22Rv1 (cell line): Measurements from ENCODE around the gene ZBTB1.
"Not testable (repeated sequence)": the region's sequence is repeated elsewhere in the genome, so short reads cannot be mapped to it uniquely, and the experiment has no call there.

Experiments used
- H3K27ac ChIP-seq: fragments of 450-650 bp; 2 replicates; pipeline ENCODE4 v1.5.1; 2017
- ZFX ChIP-seq: fragments of 450-650 bp; IDR thresholded peaks from 2 replicates; pipeline ENCODE4 v1.6.1; 2017; ENCODE audit warnings: antibody characterized with exemption, borderline replicate concordance
- TF ChIP-seq, protein P1 (sequence below): fragments of 450-650 bp; IDR thresholded peaks from 2 replicates; pipeline ENCODE4 v1.5.1; 2017; ENCODE audit warnings: mild to moderate bottlenecking

Gene ZBTB1

DNA sequence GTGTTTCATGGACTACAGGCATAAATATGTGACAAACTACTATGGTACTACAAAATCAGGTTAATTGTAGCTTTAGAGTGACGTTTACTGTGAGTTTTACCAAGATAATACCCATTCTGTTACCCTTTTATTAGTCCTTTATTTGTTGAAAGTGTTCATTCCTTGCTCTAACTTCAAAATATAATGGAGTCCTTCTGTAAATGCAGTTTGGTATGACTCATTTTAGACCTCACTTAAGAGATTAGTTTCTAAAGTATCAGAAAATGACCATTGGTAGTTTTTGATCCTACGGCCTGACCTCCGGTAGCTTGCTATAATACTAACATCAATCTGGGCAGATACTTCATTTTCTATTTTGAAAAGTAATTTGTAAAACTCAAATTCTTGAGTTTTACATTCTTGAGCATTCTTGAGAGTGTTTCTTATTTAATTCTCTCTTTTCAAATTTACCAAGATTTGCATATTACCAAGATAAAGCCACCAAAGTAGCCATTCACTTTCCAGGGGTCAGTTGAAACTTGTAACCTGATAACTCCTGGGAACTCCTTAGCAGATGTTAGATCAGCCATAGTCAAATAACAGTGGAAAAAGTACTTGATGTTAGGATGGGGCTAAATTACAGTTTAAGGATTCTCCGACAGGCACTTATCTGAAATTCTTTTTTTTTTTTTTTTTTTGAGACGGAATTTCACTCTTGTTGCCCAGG lies 40.2 kb downstream of the ZBTB1 start:
- no peak overlapping the region for H3K27ac ChIP-seq
- TF ChIP-seq, protein P1, sequence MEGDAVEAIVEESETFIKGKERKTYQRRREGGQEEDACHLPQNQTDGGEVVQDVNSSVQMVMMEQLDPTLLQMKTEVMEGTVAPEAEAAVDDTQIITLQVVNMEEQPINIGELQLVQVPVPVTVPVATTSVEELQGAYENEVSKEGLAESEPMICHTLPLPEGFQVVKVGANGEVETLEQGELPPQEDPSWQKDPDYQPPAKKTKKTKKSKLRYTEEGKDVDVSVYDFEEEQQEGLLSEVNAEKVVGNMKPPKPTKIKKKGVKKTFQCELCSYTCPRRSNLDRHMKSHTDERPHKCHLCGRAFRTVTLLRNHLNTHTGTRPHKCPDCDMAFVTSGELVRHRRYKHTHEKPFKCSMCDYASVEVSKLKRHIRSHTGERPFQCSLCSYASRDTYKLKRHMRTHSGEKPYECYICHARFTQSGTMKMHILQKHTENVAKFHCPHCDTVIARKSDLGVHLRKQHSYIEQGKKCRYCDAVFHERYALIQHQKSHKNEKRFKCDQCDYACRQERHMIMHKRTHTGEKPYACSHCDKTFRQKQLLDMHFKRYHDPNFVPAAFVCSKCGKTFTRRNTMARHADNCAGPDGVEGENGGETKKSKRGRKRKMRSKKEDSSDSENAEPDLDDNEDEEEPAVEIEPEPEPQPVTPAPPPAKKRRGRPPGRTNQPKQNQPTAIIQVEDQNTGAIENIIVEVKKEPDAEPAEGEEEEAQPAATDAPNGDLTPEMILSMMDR = no peak
- TF ChIP-seq ZFX = no peak

DNA sequence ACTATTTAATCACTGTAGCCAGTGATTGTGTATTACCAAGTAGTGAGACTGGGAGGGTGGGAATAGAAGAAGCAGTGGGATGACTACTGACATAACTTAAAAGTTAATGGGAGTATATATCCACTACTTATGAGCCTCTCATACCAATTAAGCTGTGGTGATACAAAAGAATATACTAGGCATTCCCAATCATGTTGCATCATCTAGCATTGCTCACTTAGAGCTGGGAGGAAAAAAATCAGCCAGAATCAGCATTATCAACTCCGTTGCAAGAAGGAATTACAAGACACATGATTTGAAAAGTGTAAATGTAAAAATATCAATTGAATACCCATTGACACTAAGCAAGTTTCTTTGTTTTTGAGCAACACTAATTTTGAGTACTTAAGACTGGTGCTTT lies 44.4 kb downstream of the ZBTB1 start:
- no peak for TF ChIP-seq ZFX
- H3K27ac ChIP-seq = no peak overlapping the region

DNA sequence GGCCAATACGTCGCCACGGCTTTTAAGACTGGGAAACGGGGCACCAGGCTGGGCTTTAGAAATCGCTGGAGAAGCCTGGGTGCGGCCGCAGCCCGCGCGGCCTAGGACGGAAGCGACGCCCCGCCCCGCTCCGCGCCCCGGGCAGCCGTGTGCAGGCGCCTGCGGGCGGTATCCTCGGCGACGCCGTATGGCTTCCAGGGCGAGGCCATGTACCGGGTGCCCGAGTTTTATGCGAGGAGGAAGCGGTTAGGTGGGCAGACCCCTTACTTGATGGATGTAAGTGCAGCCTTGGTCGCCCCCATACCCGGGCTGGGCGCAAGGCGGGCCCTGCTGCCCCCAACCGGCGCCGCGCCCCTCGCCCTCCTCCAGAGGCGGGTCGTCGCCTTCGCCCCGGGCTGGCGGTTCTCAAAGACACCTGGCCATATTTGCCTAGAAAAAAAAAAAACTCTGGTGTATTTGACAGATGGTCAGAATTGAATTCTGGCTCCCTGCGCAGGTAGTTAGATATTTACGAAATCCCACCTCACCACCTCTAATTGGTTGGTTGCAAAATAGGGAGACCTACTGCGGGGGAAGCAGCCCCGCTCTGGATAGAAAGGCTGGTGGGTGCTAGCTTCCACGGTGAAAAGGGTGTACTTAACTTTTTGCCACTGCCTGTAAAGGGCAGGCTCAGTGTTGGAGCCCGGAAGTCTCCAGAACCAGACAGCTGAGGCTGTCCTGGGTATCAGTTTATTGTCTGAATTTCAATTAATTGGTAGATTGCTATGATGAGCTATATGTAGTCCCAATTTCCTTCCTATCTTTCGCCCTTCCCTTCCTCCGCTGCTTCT lies 45.4 kb downstream of the ZBTB1 start, which contains the start of gene PPP1R36:
PPP1R36 (plus strand) TSS at position 171 of the 830 bp plus-strand sequence; CDS start at position 208, 37 bp downstream.
- TF ChIP-seq, protein P1 = no peak
- no peak for TF ChIP-seq ZFX
- no peak within 1 kb of the TSS for H3K27ac ChIP-seq

DNA sequence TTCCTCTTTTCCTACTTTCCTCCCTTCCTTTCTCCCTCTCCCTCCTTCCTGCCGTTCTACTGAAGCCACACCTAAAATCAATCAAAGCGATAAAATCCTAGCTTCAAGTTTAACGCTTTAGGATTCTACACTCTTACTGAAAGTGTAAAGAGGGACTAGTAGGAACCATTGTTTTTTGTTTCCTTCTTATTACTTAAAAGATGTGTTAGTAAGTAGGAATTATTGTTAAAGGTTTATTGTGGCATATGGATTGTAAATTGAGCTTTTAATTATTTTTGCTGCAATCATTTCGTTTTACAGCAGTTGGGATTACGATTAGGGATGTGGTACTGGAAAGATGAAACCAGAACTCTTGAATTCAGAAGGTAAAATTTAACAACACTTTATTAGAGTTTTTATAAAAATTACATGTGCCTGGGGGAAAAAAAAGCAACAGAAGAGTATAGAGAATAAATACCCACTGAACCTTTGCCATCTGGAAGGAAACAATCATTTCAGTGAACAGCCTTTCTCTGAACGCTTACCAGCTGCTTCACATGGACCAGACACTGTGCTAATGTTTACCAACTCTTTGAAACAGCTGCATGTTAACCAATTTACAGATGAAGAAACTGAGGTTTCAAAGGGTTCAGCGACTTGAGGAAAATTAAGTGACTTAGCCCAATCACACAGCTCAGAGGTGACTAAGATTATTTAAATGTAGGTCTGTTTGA lies 46.2 kb downstream of the ZBTB1 start:
- no peak overlapping the region for H3K27ac ChIP-seq
- TF ChIP-seq ZFX = no peak
- TF ChIP-seq, protein P1 = no peak

DNA sequence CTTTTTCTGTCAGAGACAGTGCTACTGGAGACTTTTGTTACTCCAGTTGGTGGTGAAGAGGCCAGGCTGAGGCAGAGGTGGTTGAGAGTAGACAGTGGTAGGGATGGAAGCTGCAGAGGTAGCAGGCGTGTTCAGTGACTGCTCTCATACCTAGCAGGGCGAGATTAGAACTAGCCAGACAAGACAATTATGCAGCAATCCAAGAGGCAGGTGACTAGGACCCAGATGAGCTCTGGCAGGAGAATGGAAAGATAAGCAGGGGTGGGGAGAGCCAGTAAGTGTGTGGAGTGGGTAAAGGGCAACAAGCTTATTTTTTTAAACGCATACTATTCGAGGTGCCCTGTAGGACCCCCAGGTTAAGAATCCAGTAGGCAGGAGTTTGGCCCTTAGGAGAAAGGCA lies 50.0 kb downstream of the ZBTB1 start:
- TF ChIP-seq, protein P1 = no peak
- no peak for TF ChIP-seq ZFX
- no peak overlapping the region for H3K27ac ChIP-seq

DNA sequence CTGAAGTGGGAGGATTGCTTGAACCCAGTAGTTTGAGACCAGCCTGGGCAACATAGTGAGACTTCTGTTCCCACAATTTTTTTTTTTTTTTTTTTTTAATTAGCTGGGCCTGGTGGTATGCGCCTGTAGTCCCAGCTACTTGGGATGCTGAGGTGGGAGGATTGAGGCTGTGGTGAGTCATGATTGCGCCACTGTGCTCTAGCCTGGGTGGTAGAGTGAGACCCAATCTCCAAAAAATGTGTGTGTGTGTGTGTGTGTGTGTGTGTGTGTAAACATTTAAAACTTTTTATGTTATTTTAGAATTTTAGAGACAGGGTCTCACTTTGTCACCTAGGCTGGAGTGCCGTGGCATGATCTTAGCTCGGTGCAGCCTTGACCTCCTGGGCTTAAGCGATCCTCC lies 52.0 kb downstream of the ZBTB1 start:
- H3K27ac ChIP-seq = no peak overlapping the region
- TF ChIP-seq, protein P1 = no peak
- TF ChIP-seq ZFX = no peak

DNA sequence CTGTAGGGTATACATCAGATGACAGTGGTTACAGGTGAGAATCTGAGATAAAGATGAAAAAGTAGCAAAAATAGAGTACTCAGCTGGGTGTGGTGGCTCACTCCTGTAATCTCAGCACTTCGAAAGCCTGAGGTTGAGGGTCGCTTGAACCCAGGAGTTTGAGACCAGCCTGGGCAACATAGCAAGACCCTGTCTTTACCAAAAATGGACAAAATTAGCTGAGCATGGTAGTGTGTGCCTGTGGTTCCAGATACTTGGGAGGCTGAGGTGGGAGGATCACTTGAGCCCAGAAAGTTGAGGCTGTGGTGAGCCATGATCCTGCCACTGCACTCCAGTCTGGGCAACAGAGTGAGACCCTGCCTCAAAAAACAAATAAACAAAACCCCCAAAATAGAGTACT lies 53.6 kb downstream of the ZBTB1 start:
- not testable (repeated sequence) for H3K27ac ChIP-seq

DNA sequence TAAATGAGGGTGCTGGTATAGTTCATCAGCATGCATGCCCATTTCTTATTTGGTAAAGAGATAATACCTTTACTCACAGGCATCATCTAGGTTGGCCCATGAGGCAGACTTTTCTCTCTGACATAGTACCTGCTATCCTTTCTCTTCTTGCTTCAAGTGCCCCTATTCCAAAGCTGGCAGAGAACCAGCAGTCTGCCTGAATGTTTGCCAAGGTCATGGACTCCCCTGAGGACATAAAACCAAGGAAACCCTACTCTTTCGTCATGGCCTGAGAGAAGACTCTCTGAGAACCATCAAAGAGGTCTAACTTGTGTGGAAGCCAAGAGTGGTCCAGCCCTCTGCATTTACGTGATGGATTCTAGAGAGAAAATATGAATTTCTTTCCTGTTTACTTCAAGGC lies 57.1 kb downstream of the ZBTB1 start:
- TF ChIP-seq, protein P1 = no peak
- no peak for TF ChIP-seq ZFX
- no peak overlapping the region for H3K27ac ChIP-seq
